H9 (cell line): ENCODE data around the gene ACTR8. TPM values are rescaled to one million over a fixed set of nuclear protein-coding genes. Genes with fewer than 3 reads are reported as not detected.

Experiments
- DNase-seq: peaks from one replicate; pipeline ENCODE4 v3.0.0-alpha.2; 2017
- H2AFZ ChIP-seq: one replicate; pipeline ENCODE4 v1.6.1; 2013; ENCODE audit warnings: mild to moderate bottlenecking, low read length, control low read depth, moderate library complexity
- H2AK5ac ChIP-seq: 2 replicates; pipeline ENCODE4 v1.6.1; 2013; ENCODE audit warnings: low read length, control low read depth, mixed read lengths; ENCODE audit not compliant: insufficient read length
- H2BK120ac ChIP-seq: one replicate; pipeline ENCODE4 v1.6.1; 2013; ENCODE audit warnings: low read depth, mild to moderate bottlenecking, low read length, control low read depth, inconsistent platforms; ENCODE audit not compliant: poor library complexity, severe bottlenecking
- H2BK12ac ChIP-seq: 2 replicates; pipeline ENCODE4 v1.6.1; 2013; ENCODE audit warnings: low read length, control low read depth, mixed read lengths, low read depth; ENCODE audit not compliant: insufficient read length
- H2BK15ac ChIP-seq: 2 replicates; pipeline ENCODE4 v1.6.1; 2013; ENCODE audit warnings: low read depth, low read length, control low read depth
- H2BK20ac ChIP-seq: one replicate; pipeline ENCODE4 v1.6.1; 2013; ENCODE audit warnings: low read depth, mild to moderate bottlenecking, low read length, control low read depth, inconsistent platforms; ENCODE audit not compliant: poor library complexity, severe bottlenecking
- H2BK5ac ChIP-seq: 2 replicates; pipeline ENCODE4 v1.6.1; 2013; ENCODE audit warnings: low read length, control low read depth, mixed read lengths; ENCODE audit not compliant: insufficient read length
- H3K14ac ChIP-seq: 2 replicates; pipeline ENCODE4 v1.6.1; 2013; ENCODE audit warnings: low read length, control low read depth; ENCODE audit not compliant: insufficient read depth
- H3K18ac ChIP-seq: 2 replicates; pipeline ENCODE4 v1.6.1; 2013; ENCODE audit warnings: low read depth, mild to moderate bottlenecking, mixed read lengths, low read length, control low read depth; ENCODE audit not compliant: insufficient read length
- H3K23ac ChIP-seq: 2 replicates; pipeline ENCODE4 v1.6.1; 2013; ENCODE audit warnings: low read length, control low read depth, mixed read lengths, low read depth; ENCODE audit not compliant: insufficient read length
- H3K23me2 ChIP-seq: 2 replicates; pipeline ENCODE4 v1.6.1; 2013; ENCODE audit warnings: low read depth, mild to moderate bottlenecking, mixed read lengths, low read length, control low read depth; ENCODE audit not compliant: insufficient read length, poor library complexity, severe bottlenecking
- H3K27ac ChIP-seq: 2 replicates; pipeline ENCODE4 v1.5.1; 2013; ENCODE audit warnings: low read length, control low read depth, mixed read lengths, low read depth; ENCODE audit not compliant: insufficient read length
- H3K27me3 ChIP-seq: 2 replicates; pipeline ENCODE4 v1.6.1; 2013; ENCODE audit warnings: low read length, control low read depth, inconsistent platforms; ENCODE audit not compliant: insufficient read depth
- H3K4ac ChIP-seq: 2 replicates; pipeline ENCODE4 v1.6.1; 2013; ENCODE audit warnings: low read depth, mild to moderate bottlenecking, control low read depth, inconsistent platforms, low read length, moderate library complexity
- H3K4me1 ChIP-seq: 2 replicates; pipeline ENCODE4 v1.6.1; 2013; ENCODE audit warnings: low read length, control low read depth, inconsistent platforms; ENCODE audit not compliant: insufficient read depth
- H3K4me2 ChIP-seq: 2 replicates; pipeline ENCODE4 v1.6.1; 2013; ENCODE audit warnings: low read length, control low read depth, mixed read lengths; ENCODE audit not compliant: insufficient read length, insufficient read depth
- H3K56ac ChIP-seq: 2 replicates; pipeline ENCODE4 v1.6.1; 2013; ENCODE audit warnings: low read depth, mild to moderate bottlenecking, mixed read lengths, low read length, control low read depth; ENCODE audit not compliant: insufficient read length
- H3K79me1 ChIP-seq: 2 replicates; pipeline ENCODE4 v1.6.1; 2013; ENCODE audit warnings: low read depth, mild to moderate bottlenecking, moderate library complexity, low read length, control low read depth, inconsistent platforms; ENCODE audit not compliant: insufficient read depth, poor library complexity, severe bottlenecking
- H3K79me2 ChIP-seq: 2 replicates; pipeline ENCODE4 v1.6.1; 2013; ENCODE audit warnings: low read length, control low read depth, inconsistent platforms; ENCODE audit not compliant: insufficient read depth
- H3K9ac ChIP-seq: 2 replicates; pipeline ENCODE4 v1.6.1; 2013; ENCODE audit warnings: low read length, control low read depth, mixed read lengths; ENCODE audit not compliant: insufficient read length; ENCODE audit errors: extremely low read depth
- H3K9me3 ChIP-seq: one replicate; pipeline ENCODE4 v1.6.1; 2013; ENCODE audit warnings: low read depth, low read length, inconsistent platforms; ENCODE audit not compliant: control insufficient read depth
- H3T11ph ChIP-seq: one replicate; pipeline ENCODE4 v1.6.1; 2013; ENCODE audit warnings: mild to moderate bottlenecking, low read length, control low read depth, inconsistent platforms
- H4K20me1 ChIP-seq: one replicate; pipeline ENCODE4 v1.6.1; 2013; ENCODE audit not compliant: control insufficient read depth, insufficient read length, insufficient read depth
- H4K5ac ChIP-seq: 2 replicates; pipeline ENCODE4 v1.6.1; 2013; ENCODE audit warnings: low read depth, mild to moderate bottlenecking, mixed read lengths, low read length, control low read depth; ENCODE audit not compliant: insufficient read length
- H4K8ac ChIP-seq: replicated peaks from 2 replicates; pipeline ENCODE4 v1.6.1; 2013; ENCODE audit warnings: low read length, control low read depth, mixed read lengths, low read depth; ENCODE audit not compliant: insufficient read length
- H4K91ac ChIP-seq: 2 replicates; pipeline ENCODE4 v1.6.1; 2013; ENCODE audit warnings: low read depth, mild to moderate bottlenecking, moderate library complexity, mixed read lengths, low read length, control low read depth; ENCODE audit not compliant: insufficient read length
- H3K27ac Mint-ChIP-seq, 3 experiments: 2 replicates in 2 of 3; 3 replicates in 1 of 3; pipeline ENCODE4 v1.8.0; 2020 to 2021; ENCODE audit warnings: mixed read lengths in 3 of 3, mild to moderate bottlenecking in 1 of 3, moderate library complexity in 1 of 3
- H3K27me3 Mint-ChIP-seq: 2 replicates; pipeline ENCODE4 v1.8.0; 2021; ENCODE audit warnings: low read depth, mild to moderate bottlenecking, moderate library complexity, mixed read lengths
- H3K36me3 Mint-ChIP-seq, 3 experiments: 2 replicates in 2 of 3; 3 replicates in 1 of 3; pipeline ENCODE4 v1.8.0; 2020 to 2021; ENCODE audit warnings: low read depth in 3 of 3, mixed read lengths in 3 of 3; ENCODE audit not compliant: insufficient read depth in 1 of 3
- H3K4me1 Mint-ChIP-seq, 2 experiments: 2 replicates each; pipeline ENCODE4 v1.8.0; 2020; ENCODE audit warnings: mixed read lengths in 2 of 2
- H3K4me3 Mint-ChIP-seq, 2 experiments: 2 replicates in 1 of 2; 3 replicates in 1 of 2; pipeline ENCODE4 v1.8.0; 2020 to 2021; ENCODE audit warnings: mild to moderate bottlenecking in 2 of 2, mixed read lengths in 2 of 2, moderate library complexity in 1 of 2
- H3K9me3 Mint-ChIP-seq, 2 experiments: 2 replicates in 1 of 2; 3 replicates in 1 of 2; pipeline ENCODE4 v1.8.0; 2020; ENCODE audit warnings: mild to moderate bottlenecking in 2 of 2, mixed read lengths in 2 of 2, moderate library complexity in 1 of 2
- WGBS: extraction: QIAGEN DNeasy Blood & Tissue Kit; methylation state at CpG from one replicate; pipeline ENCODE4 v1.1.7; 2013; ENCODE audit warnings: missing lambda C conversion rate, low lambda C conversion rate, mixed read lengths; ENCODE audit not compliant: insufficient read length; ENCODE audit errors: extremely low coverage; 5-methylcytosine and 5-hydroxymethylcytosine counted together
- total RNA-seq: library from RNA; stranded (reverse); gene quantifications from 2 replicates; pipeline ENCODE4 v1.2.1, GENCODE V29; 2021
- TF ChIP-seq, protein P1 (sequence below): fragments of 200-600 bp; sonication (generic); conservative IDR thresholded peaks from 3 replicates; pipeline ENCODE4 v1.8.0; 2021; ENCODE audit warnings: antibody characterized with exemption, mild to moderate bottlenecking

Gene ACTR8
- total RNA-seq, 1 experiment from 2014 or later, result 39.2 TPM

DNA sequence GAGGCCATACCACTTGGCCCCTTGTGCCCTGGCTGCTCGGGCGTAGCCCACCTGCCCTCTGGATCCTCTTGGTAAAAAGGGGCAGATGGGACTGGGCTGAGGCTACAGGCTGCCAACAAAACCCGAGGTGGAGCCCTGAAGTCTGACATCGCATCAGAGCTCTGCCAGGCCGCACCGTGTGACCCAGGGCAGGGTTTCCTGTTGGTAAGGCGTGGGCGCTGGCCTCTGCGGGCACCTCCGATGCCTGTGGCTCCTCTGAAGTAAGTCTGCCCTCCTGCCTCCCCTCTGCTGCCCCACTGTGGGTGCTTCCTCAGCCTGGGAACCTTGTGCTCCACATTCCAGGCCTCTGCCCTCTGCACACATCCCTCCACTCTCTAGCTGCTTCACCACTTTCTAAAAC, 44.6 kb downstream of the ACTR8 start:
- H3K9ac ChIP-seq, result no peak overlapping the region
- H3K14ac ChIP-seq, result no peak overlapping the region
- no peaks in the 10 kb centered on the region for H3K79me2 ChIP-seq
- no peak overlapping the region for H2BK15ac ChIP-seq
- no peaks in the 10 kb centered on the region for H3K4me1 ChIP-seq
- no peak overlapping the region for H2BK120ac ChIP-seq
- H3K18ac ChIP-seq, result no peak overlapping the region
- Mint-ChIP-seq H3K4me1 (peaks cover 5 to 9% of the 10 kb centered on the region in 2 experiments), H3K9me3 (no peaks in the 10 kb centered on the region), H3K36me3 (peaks cover 1 to 23% (median 9%) of the 10 kb centered on the region in 3 experiments; a peak in 6 of 7 replicates), H3K4me3 (no peak overlapping the region), H3K27me3 (no peaks in the 10 kb centered on the region), H3K27ac (no peak overlapping the region)
- TF ChIP-seq, protein P1, sequence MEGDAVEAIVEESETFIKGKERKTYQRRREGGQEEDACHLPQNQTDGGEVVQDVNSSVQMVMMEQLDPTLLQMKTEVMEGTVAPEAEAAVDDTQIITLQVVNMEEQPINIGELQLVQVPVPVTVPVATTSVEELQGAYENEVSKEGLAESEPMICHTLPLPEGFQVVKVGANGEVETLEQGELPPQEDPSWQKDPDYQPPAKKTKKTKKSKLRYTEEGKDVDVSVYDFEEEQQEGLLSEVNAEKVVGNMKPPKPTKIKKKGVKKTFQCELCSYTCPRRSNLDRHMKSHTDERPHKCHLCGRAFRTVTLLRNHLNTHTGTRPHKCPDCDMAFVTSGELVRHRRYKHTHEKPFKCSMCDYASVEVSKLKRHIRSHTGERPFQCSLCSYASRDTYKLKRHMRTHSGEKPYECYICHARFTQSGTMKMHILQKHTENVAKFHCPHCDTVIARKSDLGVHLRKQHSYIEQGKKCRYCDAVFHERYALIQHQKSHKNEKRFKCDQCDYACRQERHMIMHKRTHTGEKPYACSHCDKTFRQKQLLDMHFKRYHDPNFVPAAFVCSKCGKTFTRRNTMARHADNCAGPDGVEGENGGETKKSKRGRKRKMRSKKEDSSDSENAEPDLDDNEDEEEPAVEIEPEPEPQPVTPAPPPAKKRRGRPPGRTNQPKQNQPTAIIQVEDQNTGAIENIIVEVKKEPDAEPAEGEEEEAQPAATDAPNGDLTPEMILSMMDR, result no peak
- no peak overlapping the region for H2AK5ac ChIP-seq
- no peaks in the 10 kb centered on the region for H4K20me1 ChIP-seq
- H2BK12ac ChIP-seq, result no peak overlapping the region
- no peak for DNase-seq
- H3K4me2 ChIP-seq, result no peak overlapping the region
- H2BK20ac ChIP-seq, result no peak overlapping the region
- H3K9me3 ChIP-seq, result no peaks in the 10 kb centered on the region
- H3K4ac ChIP-seq, result no peak overlapping the region
- no peak overlapping the region for H3K23ac ChIP-seq
- no peaks in the 10 kb centered on the region for H3K23me2 ChIP-seq
- no peak overlapping the region for H4K91ac ChIP-seq
- WGBS, result no CpG with 5 or more reads among the region's 10 CpGs
- H4K5ac ChIP-seq, result no peak overlapping the region
- H3K56ac ChIP-seq, result no peak overlapping the region
- H2BK5ac ChIP-seq, result no peak overlapping the region
- no peak overlapping the region for H3K27ac ChIP-seq
- H4K8ac ChIP-seq, result no peak overlapping the region
- H3K79me1 ChIP-seq, result no peaks in the 10 kb centered on the region
- H2AFZ ChIP-seq, result no peak overlapping the region
- H3T11ph ChIP-seq, result no peak overlapping the region
- H3K27me3 ChIP-seq, result no peaks in the 10 kb centered on the region
